PFSK-1 (cell line): ENCODE measurements around the gene UBN2.

Experiments
- POLR2AphosphoS5 ChIP-seq: IDR thresholded peaks from 2 replicates; pipeline ENCODE4 v1.6.1; 2012; ENCODE audit warnings: low read depth, mild to moderate bottlenecking, control low read depth, low read length, moderate library complexity
- REST ChIP-seq, 2 experiments: IDR thresholded peaks; 2 replicates each; pipeline versions ENCODE4 v1.6.1 to v1.8.0; 2011 to 2012; ENCODE audit warnings: low read depth in 2 of 2, low read length in 2 of 2, control low read depth in 1 of 2, inconsistent platforms in 1 of 2, mild to moderate bottlenecking in 1 of 2, moderate library complexity in 1 of 2; ENCODE audit not compliant: insufficient read depth in 1 of 2
- SIN3A ChIP-seq: IDR thresholded peaks from 2 replicates; pipeline ENCODE4 v1.6.1; 2012; ENCODE audit warnings: mild to moderate bottlenecking, low read length, moderate library complexity, borderline replicate concordance; ENCODE audit not compliant: insufficient read depth
- TAF1 ChIP-seq: IDR thresholded peaks from 2 replicates; pipeline ENCODE4 v1.6.1; 2012; ENCODE audit warnings: low read length, control low read depth, borderline replicate concordance; ENCODE audit not compliant: insufficient read depth

DNA sequence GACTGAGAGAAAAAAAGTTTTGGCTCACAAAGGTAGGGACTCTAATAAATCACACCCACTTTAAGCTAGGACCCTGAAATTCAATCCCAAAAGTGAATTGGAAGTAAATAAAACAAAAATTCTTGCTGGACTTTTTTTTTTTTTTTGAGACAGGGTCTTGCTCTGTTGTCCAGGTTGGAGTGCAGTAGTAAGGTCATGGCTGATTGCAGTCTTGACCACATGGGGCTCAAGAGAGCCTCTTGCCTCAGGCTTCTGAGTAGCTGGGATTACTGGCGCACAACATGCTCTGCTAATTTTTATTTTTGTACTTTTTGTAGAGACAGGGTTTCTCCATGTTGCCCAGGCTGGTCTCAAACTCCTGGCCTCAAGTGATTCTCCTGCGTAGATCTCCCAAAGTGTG, 123.7 kb downstream of the UBN2 start:
- TF ChIP-seq REST (IDR thresholded peaks at IDR 0.05; ENCODE audit: insufficient read depth in 1 of 2, low read depth in 2 of 2, low read length in 2 of 2) (no peak), SIN3A (no peak), POLR2AphosphoS5 (no peak), TAF1 (no peak)
